NT2/D1 (cell line): ENCODE results near the gene BAZ1B.
A peak's percentile ranks its signal among the peaks of the same experiment; 100 is the strongest.
"Not testable (repeated sequence)": the region's sequence is repeated elsewhere in the genome, so short reads cannot be mapped to it uniquely, and the experiment has no call there.

ENCODE experiments used
- DNase-seq: peaks from one replicate; pipeline ENCODE4 v3.0.0-alpha.2; 2011; ENCODE audit warnings: low read depth, low spot score
- H3K27me3 ChIP-seq: 2 replicates; pipeline ENCODE4 v1.6.0; 2011; ENCODE audit warnings: mild to moderate bottlenecking; ENCODE audit not compliant: insufficient read length, insufficient read depth
- H3K36me3 ChIP-seq: 2 replicates; pipeline ENCODE4 v1.6.1; 2011; ENCODE audit warnings: mild to moderate bottlenecking, low read length, mixed read lengths; ENCODE audit not compliant: insufficient read depth, insufficient read length
- H3K4me1 ChIP-seq: 2 replicates; pipeline ENCODE4 v1.5.1; 2011; ENCODE audit not compliant: insufficient read depth, insufficient read length
- H3K4me3 ChIP-seq: 2 replicates; pipeline ENCODE4 v1.5.1; 2011; ENCODE audit warnings: low read depth; ENCODE audit not compliant: insufficient read length
- H3K9ac ChIP-seq: 2 replicates; pipeline ENCODE4 v1.6.0; 2011; ENCODE audit warnings: low read depth; ENCODE audit not compliant: insufficient read length
- H3K9me3 ChIP-seq: 2 replicates; pipeline ENCODE4 v1.5.1; 2011; ENCODE audit warnings: mild to moderate bottlenecking, low read length; ENCODE audit not compliant: insufficient read depth
- SUZ12 ChIP-seq: IDR thresholded peaks from 2 replicates; pipeline ENCODE4 v1.6.1; 2011; ENCODE audit not compliant: insufficient read length, insufficient read depth; ENCODE audit errors: extremely low read depth
- YY1 ChIP-seq: IDR thresholded peaks from 2 replicates; pipeline ENCODE4 v1.6.1; 2011; ENCODE audit not compliant: insufficient read length, insufficient read depth
- ZNF274 ChIP-seq: IDR thresholded peaks from 2 replicates; pipeline ENCODE4 v1.6.1; 2011; ENCODE audit warnings: mild to moderate bottlenecking, low read depth, low read length

BAZ1B gene

GRCh38 chr7:73522105-73522872 lies at the start of gene BAZ1B:
Gene BAZ1B (minus strand): TSS chr7:73522293. CDS start chr7:73521933, 360 bp downstream.
- no peaks in the 10 kb centered on the region for H3K27me3 ChIP-seq
- no peaks in the 10 kb centered on the region for H3K4me1 ChIP-seq
- no peaks in the 10 kb centered on the region for H3K9me3 ChIP-seq
- peaks cover 29% of the 10 kb centered on the region for H3K36me3 ChIP-seq
- DNase-seq = peak; percentile 97
- TF ChIP-seq SUZ12 = no peak
- TF ChIP-seq YY1 = no peak
- no peak for TF ChIP-seq ZNF274
- H3K9ac ChIP-seq = peak within 1 kb of the TSS; percentile 86
- peak within 1 kb of the TSS; percentile 60 for H3K4me3 ChIP-seq

GRCh38 chr7:73570977-73571376 lies 48.9 kb upstream of the BAZ1B start:
- Histone ChIP-seq H3K36me3 (peaks cover 61% of the 10 kb centered on the region), H3K9ac (no peak overlapping the region), H3K4me3 (no peak overlapping the region), H3K4me1 (no peaks in the 10 kb centered on the region), H3K27me3 (no peaks in the 10 kb centered on the region), H3K9me3 (no peaks in the 10 kb centered on the region)
- TF ChIP-seq ZNF274 (no peak), SUZ12 (no peak), YY1 (no peak)
- no peak for DNase-seq

- Histone ChIP-seq H3K27me3 (no peaks in the 10 kb centered on the region), H3K4me1 (no peaks in the 10 kb centered on the region), H3K9me3 (no peaks in the 10 kb centered on the region), H3K9ac (no peak overlapping the region), H3K4me3 (no peak overlapping the region), H3K36me3 (peaks cover 57% of the 10 kb centered on the region)
- DNase-seq = no peak
- TF ChIP-seq YY1 (no peak), SUZ12 (no peak), ZNF274 (no peak)
Observed at GRCh38 chr7:73570521-73570920, 48.4 kb upstream of the BAZ1B start.

GRCh38 chr7:73569042-73569608 lies 47.0 kb upstream of the BAZ1B start:
- peaks cover 48% of the 10 kb centered on the region for H3K36me3 ChIP-seq
- TF ChIP-seq SUZ12 = no peak
- TF ChIP-seq ZNF274 = no peak
- no peak for TF ChIP-seq YY1
- no peak overlapping the region for H3K9ac ChIP-seq

GRCh38 chr7:73567846-73568685 lies 46.0 kb upstream of the BAZ1B start:
- H3K27me3 ChIP-seq = no peaks in the 10 kb centered on the region
- TF ChIP-seq SUZ12 (no peak), ZNF274 (no peak), YY1 (no peak)

More at GRCh38 chr7:73569042-73569608, 47.0 kb upstream of the BAZ1B start:
- DNase-seq = no peak
- Histone ChIP-seq H3K4me3 (no peak overlapping the region), H3K27me3 (no peaks in the 10 kb centered on the region), H3K9me3 (no peaks in the 10 kb centered on the region), H3K4me1 (no peaks in the 10 kb centered on the region)

GRCh38 chr7:73567140-73567539 lies 45.0 kb upstream of the BAZ1B start:
- Histone ChIP-seq H3K4me1 (no peaks in the 10 kb centered on the region), H3K9ac (no peak overlapping the region), H3K27me3 (no peaks in the 10 kb centered on the region), H3K9me3 (no peaks in the 10 kb centered on the region), H3K4me3 (no peak overlapping the region), H3K36me3 (peaks cover 28% of the 10 kb centered on the region)
- DNase-seq = no peak
- TF ChIP-seq ZNF274 = no peak
- TF ChIP-seq SUZ12 = no peak
- TF ChIP-seq YY1 = no peak

More at GRCh38 chr7:73567846-73568685, 46.0 kb upstream of the BAZ1B start:
- Histone ChIP-seq H3K9ac (no peak overlapping the region), H3K36me3 (peaks cover 38% of the 10 kb centered on the region), H3K4me1 (no peaks in the 10 kb centered on the region), H3K9me3 (no peaks in the 10 kb centered on the region), H3K4me3 (no peak overlapping the region)
- no peak for DNase-seq

- not testable (repeated sequence) for H3K4me3 ChIP-seq, H3K9ac ChIP-seq, DNase-seq, H3K27me3 ChIP-seq, H3K4me1 ChIP-seq, H3K9me3 ChIP-seq
- H3K36me3 ChIP-seq = peaks cover 24% of the 10 kb centered on the region
Observed at GRCh38 chr7:73566431-73566830, 44.3 kb upstream of the BAZ1B start.
